Astrocyte of the hippocampus (primary cell): ENCODE data around the gene HIPK1.
"Not testable (repeated sequence)": the region's sequence is repeated elsewhere in the genome, so short reads cannot be mapped to it uniquely, and the experiment has no call there.

Source experiments
- DNase-seq: peaks from one replicate; pipeline ENCODE4 v3.0.0; 2011; ENCODE audit warnings: low read depth, low spot score

HIPK1 gene

DNA sequence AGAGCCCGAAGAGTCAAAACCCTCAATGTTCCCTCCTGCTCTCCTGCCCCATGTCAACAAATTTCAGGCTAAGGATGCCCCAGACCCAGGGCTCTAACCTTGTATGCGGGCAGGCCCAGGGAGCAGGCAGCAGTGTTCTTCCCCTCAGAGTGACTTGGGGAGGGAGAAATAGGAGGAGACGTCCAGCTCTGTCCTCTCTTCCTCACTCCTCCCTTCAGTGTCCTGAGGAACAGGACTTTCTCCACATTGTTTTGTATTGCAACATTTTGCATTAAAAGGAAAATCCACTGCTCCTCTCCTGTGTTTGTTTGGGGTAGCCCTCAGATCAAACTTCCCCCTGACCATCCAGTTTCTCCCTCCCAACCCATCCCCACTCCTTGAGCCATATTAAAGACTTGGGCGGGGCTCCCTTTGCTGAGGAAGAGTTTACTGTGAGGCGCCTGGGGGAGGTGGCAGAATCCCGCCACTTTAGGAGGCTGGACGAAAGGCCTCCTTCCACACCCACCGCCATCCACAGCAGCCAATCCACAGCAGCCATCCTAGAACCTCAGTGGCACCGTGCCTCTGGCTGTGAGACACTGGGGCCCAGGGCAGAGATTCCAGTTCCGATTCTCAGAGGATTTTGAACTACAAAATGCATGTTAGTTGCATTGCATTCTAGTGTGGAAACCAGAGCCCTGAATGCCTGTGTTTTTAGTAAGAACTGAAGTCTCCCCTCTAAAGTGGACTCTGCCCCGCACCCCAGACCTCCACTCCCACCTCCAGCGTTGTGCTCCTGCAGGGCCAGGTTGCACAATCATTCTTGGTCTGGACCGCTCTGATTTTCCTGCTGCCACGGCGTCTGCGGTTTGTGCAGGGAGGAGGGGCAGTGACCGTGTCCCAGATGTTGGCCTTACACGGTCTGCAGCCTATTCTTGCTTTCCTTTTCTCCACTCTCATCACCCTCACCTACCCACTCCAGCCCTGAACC is 53.1 kb downstream of the HIPK1 start:
- peak; percentile 44 for DNase-seq

DNA sequence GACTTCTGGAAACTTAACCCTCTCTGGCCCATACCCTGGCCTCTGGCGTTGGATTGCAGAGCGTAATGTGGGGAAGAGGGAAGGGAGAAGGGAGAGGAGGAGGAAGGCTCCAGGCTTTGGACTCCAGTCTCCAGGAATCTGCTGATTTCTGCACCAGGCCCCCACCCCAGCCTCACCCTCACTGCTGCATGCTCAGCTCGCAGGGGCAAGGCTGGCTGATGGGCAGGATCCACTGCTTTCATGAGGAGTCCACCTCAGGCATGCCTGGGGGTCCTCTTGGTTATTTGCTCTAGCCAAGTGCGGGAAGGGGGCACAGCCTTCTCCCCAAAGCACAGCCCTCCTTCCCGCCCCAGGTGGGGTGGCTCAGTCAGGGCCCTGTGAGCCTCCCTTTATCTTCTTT is 53.8 kb downstream of the HIPK1 start:
- DNase-seq, result no peak

DNA sequence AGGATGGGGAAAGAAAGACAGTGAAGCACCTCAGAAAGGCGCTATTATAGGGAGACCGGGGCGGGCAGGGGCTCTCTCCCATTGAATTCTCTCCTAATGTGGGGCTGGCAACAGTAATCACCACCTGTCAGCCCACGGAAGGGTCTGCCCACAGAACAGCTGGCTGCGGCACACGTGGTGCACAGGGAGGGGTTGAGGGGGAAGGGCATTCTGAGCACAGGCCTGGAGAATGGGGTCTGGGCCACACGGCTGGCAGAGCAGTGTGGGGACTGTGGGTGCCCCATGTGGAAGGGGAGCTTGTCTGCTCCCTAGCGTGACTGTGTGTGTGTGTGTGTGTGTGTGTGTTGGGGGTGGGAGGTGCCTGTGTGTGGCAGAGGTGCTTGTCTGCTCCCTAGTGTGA is 54.3 kb downstream of the HIPK1 start:
- DNase-seq, result no peak

DNA sequence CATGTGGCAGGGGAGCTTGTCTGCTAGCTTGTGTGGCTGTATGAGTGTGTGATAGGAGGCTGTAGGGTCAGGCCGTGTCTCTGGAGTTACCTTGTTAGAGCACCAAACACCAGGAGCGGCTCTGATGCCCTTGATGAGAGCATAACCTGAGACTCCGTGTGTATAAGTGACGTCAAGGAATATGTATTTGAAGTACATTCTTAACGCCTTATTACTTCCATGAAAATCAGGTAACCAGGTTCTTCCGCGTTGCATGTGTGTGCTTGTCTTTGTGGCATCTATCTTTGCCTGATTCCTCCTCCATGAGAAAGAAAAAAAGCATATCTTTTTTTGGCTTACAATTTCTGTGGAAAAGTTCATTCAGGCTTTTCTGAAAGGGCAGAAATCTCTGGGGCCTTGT is 54.7 kb downstream of the HIPK1 start:
- DNase-seq, result no peak

DNA sequence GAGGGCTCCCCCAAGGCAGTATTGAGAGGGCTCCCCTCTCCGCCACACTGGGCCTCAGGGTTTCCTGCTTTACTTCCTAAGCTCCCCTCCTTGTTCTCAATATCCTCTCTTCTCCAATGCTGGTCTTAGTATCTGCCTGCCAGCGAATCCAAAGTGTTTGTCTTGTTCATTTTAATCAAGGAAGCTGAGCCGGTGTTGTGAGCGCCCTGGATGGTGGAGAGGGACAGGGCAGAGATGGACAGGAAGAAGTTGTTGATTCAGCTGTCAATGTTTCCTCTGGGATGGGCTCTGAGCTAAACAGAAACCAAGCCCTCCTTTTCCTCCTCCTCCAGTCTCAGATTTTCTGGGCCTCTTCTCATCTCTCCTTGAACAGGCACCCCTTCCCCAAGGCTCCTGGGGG is 55.6 kb downstream of the HIPK1 start:
- no peak for DNase-seq

DNA sequence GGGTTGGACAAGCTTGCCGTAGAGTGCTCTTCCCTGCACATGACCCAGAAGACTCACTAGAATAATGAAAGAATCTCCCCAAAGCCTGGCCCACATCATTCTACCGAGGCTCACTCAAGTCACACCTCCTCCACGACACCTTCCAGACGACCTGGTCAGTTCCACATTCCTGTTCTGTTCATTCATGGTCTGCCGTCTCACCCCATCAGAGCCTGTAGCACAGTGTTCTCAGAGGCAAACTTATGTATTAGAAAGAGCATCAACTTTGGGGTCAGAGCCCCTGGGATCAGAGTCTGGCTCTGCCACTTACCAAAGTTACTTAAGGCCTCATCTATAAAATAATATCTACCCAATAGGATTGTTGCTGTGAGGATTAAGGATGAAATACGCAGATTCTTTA is 57.7 kb downstream of the HIPK1 start:
- no peak for DNase-seq

DNA sequence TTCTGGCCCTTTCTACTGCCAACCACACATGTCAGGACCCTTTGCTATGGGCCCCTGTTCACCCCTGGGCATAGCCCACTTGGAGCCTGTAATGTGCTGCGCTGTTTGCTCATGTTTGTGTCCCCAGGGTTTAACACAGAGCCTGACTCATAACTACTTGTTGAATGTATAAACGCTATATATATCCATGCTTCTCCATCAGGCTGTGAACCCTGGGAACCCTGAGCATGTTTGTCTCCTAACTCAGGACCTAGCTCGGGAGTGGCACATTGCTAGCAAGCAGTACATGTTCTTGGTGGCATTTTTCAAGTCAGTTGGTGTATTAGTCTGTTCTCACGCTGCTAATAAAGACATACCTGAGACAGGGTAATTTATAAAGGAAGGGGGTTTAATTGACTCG is 58.1 kb downstream of the HIPK1 start:
- no peak for DNase-seq

DNA sequence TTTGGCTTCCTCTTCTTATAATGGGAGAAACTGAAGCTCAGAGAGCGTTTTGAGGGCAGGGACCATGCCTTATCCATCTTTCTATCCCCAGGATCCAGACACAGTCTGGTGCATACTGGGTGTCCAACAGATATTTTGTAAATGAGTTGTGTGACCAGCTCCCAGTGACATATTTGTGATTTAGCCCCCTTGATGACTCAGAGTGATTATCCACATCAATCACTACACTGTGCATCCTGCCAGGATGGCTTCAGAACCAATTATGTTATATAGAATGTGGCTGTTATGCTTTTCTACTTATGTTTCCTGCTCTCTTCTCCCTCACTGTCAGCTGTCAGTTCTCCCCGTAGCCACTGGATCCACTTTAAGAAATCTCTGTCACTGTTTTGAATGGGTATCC is 61.4 kb downstream of the HIPK1 start:
- DNase-seq, result no peak

DNA sequence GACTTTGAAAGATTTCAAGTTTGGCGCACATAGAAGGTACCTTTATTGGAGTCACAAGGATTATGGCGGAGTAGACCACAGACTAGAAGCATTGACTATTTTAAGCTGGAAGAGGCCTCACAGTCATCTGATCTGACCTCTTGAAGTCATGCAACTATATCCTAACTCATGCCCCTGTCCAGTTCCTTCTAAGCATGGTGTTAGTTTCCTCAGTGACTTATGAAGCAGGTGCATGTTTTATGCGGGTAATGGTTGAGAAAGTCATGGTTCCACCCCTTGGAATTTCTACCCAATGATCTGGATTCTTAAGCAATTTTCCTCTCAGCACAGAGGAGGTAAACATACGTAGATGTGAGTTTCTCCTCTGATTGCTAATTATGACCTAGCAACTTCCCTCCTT is 61.8 kb downstream of the HIPK1 start:
- no peak for DNase-seq

DNA sequence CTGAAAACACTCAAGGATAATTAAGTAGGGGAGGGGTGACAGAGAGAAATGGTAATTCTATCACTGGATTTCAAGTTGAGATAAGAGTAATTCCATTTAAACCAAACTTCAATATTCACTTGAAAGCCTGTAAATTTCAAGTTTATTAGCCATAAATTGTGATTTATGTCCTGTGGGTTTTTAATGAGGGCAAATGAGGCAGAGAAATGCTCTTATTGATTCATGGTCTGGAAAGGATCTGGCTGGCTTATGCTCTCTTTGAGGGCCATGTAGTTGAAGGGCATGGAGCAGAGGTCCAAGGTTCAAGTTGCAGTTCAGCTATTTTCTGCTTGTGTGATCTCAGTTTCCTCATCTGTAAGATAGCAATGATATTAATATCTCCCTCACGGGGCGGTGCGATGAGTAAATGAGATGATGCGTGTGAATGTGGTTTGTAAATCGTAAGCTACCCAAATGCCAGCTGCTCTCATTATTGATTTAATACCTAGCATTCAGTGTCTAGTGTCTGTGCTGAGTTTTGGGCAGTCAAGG is 62.4 kb downstream of the HIPK1 start:
- no peak for DNase-seq

DNA sequence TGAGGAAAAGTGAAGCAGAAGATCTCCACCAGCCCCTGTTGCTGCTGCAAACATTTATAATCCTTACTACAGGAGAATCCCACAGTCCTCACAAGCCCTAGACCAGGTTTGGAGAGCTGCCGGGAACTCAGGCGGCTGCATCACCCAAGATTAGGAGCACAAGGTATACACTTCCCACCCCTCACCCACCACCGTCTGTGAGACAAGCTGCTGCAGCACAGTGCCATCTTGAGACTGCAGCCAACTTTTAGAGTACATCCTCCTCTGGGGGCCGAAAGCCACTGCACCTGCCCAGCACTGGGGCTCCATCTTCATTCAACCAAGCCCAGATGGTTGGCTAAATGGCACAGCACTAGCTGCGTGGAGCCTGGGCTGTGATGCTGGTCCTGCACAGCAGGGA is 63.9 kb downstream of the HIPK1 start:
- DNase-seq, result no peak

DNA sequence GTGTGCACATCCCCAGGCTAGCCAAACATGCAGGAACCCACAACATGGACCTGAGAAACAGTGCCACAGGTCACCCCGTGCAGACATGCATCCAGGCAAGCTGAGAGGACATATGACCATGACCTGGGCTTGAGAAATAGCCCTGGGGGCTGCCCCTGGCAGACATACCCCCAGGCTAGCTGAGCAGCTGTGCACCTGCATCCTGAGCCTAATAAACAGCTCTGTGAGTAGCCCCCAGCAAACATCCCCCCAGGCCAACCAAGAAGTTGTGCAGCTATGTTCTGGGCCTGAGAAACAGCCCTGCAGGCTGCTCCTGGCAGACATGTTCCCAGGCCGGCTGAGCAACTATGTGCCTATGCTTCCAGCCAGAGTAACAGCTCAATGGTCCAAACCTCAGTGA is 64.6 kb downstream of the HIPK1 start:
- no peak for DNase-seq

DNA sequence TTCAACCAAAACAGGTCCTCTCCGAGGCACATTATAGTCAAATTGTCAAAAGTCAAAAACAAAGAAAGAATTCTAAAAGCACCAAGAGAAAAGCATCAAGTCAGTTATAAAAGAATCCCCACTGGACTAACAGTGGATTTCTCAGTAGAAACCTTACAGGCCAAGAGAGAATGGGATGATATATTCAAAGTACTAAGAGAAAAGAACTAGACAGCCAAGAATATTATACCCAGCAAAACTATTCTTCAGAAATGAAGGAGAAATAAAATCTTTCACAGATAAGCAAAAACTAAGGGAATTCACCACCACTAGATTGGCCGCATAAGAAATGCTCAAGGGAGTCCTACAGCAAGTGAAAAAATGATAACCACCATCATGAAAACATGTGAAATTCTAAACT is 66.3 kb downstream of the HIPK1 start:
- DNase-seq, result no peak

DNA sequence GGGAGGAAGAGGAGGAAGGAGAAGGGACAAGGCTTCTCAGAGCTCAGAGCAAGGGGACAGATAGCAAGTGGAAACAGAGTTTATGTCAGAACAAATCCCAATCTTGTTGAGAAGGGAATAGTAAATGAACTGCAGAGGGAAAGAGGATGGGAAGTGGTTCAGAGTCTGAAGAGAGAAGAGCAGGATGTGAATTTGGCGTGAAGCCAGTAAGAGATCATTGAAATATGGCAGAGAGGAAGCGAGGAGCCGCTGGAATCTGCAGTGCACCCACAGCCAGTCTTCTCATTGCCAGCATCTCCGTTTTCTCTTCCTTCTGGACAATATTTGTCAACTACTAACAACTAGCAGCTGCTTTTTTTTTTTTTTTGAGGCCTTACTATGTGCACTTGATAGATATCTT is 69.2 kb downstream of the HIPK1 start:
- DNase-seq, result no peak

DNA sequence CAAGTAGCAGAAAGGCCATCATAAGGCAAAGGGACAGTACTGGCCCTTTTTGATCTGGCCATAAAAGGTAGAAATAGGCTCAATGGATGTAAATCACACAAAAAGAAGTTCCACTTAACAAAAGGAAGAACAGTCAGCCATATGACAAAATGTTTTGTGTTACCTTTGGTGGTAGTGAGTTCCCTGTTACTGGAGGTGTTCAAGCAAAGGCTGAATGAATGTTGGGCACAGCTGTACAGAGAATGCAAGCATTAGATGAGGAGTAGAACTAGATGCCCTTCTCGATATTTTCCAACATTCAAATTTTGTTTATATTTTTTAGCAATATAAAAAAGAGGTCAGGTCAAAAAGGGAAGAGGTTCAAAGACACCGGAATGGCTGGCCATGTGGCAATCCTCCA is 70.1 kb downstream of the HIPK1 start:
- DNase-seq, result no peak

DNA sequence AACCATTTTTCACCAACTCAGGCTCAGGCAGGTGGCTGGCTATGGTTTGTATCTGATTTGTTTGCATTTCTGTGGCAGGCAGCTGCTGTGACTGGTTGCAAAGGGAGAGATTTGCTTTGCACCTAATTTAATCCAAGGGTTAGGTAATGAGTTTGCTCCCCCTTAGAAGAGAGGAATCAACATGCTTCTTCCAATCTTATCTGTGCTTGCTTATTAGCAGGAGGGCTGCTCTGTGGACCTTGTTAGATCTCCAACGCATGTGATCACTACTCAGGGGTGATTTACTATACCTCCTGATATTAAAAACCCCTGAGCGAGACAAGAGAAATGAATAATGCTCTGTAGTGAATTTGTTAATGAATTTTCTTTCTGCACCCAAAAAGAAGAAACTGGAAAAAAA is 70.7 kb downstream of the HIPK1 start:
- no peak for DNase-seq

DNA sequence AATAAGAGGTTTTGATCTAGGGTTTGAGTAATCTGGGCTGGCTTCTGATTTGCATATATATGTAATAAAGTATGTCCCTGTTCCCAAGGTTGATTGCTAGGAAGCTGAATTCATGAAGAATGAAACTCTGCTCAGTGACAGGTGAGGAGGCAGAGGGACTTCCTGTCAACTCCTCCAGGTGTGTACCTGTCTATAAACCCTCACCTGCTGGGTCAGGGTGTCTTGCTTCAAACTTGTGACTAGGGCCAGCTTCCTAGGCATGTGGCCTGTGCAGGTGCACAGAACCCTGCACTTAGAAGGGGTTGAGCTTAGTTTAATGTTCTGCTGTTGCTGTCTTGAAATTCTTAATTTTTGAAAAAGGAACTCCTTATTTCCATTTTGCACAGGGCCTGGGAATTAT is 71.3 kb downstream of the HIPK1 start:
- no peak for DNase-seq

DNA sequence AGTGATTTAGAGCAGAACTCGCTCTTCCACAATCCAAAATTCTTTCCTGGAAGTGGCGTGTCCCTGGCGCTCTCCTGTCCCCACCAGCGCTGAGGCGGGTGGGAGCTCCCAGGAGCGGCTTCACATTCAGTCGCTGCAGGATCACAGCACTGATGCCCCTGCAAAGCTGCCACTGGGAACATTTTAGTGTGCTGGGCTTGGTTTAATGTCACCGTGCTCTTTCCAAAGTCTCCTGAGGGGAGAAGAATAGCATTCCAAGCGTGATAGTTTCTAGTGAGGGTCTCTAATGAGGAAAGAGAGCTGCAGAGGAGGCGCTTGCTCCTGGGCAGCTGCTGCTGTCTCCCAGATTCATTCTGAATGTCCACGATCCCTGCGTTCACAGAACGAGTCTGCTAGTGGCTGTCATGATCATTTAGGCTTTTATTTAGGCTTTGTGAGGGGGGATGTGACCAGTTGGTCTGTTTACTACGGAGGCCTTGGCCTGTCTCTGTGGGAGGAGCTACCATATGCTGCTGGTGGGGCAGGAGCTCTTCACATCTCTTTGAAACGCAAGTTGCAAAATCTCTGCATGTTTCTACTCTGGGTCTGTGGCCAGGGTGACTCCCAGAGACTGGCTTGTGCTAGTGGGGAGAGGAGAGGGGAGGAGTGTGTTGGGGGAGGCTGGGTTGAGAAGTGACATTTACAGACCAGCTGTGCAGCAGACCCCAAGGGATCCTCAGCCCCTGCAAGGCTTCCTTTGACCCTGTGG is 73.5 kb downstream of the HIPK1 start:
- DNase-seq, result no peak

DNA sequence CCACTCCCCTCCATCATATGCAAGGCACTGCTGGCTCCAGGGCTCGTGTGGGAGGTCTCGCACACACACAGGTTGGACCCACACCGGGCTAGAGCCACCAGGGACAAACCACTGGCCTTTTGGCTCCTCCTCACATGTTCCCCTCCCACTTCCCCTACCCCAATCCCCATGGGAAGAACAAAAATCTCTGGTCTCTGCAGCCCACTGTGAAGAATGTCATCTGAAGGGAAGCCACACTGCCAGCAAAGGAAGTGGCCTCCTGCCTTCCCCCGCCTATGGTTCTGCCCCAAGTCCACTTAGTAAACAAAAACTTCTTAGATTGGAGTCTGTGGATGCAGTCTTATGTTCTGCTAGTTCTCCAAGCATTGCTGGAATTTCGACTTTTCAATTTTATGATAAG is 74.3 kb downstream of the HIPK1 start:
- DNase-seq, result no peak

DNA sequence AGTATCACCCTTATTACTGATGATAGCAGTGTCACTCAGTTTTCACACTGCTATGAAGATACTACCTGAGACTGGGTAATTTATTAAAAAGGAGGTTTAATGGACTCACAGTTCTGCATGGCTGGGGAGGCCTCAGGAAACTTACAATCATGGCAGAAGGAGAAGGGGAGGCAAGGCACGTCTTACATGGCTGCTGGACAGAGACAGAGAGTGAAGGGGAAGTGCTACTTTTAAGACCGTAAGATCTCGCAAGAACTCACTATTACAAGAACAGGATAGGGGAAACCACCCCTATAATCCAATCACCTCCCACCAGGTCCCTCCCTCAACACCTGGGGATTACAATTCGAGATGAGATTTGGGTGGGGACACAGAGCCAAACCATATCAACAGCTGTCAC is 77.7 kb downstream of the HIPK1 start:
- DNase-seq, result not testable (repeated sequence)

DNA sequence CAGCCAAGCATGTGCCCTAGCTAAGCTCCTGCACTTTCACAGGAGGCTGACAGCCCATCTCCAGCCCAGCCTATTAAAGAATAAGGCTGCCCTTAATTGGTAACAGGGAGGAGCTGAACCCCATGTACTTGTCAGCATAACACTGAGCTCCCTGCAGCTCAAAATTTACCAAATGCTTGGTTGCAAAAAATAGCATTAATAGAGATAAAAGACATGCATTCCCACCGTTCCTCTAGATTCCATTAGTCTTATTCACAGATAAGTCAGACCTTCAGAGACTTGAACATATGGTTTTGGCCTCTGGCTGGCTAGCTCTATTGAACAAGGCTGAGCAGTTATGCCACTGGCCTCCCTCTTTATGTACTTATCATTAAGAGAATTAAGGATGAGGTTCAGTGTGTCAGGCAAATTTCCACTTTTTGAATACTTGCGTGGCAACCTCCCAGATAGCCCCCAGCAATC is 79.4 kb downstream of the HIPK1 start:
- DNase-seq, result peak; percentile 11

DNA sequence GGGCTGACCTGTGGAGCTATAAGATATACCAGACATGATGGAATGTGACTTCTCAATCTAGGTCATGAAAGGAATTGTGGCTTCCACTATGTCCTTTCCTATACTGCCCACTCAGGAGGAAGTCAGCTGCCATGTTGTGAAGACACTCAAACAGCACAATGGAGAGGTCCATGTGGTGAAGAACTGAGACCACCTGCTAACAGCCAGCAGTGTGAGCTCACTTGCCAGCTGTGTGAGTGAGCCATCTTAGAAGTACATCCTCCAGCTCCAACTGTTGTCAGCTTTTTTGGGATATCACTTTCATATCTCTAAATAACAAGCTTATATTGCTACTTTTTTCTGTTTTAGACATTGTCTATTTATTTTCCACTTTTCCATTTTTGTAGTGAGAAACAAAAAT is 79.9 kb downstream of the HIPK1 start:
- no peak for DNase-seq

DNA sequence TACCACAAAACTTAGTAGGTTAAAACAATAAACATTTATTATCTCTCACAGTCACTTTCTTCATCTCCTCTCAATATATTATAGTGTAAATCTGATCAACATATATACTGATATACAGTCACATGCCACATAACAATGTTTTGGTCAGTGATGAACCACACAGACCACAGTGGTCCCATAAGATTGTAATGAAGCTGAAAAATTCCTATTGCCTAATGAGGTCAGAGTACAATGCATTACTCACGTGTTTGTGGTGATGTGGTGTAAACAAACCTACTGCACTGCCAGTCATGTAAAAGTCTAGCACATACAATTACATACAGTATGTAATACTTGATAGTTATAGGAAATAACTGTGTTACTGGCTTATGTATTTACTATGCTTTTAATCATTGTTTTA is 80.3 kb downstream of the HIPK1 start:
- DNase-seq, result peak; percentile 64
